Stimulated activated CD4-positive, alpha-beta T cell treated with anti-CD3 and anti-CD28 coated beads, Interleukin-4, amount 100 ng/mL, for 4 hours (primary cell): ENCODE results near the gene DPH2.

Source experiments
- DNase-seq, 2 experiments: peaks; one replicate each; pipeline ENCODE4 v3.0.0-alpha.2; 2020

The DPH2 gene

DNA sequence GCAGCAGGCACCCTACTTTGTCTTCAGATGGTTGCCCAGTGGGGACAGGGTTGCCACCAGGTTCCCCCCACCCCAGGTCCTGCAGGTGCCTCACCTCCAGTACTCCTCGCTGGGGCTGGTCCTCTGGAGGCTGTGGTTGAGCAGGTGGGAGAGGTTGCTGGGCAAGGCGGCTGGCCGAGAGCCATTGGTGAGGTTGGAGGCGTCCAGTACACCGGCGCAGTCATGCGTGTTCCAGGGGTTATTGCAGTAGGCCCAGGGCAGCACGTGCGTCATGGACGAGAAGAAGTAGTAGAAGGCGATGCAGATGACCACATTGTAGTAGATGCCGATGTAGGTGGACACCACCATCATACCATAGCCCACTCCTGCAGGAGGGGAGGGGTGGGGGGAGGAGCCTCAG lies 38.4 kb downstream of the DPH2 start:
- DNase-seq, result no peak

GRCh38 chr1:44010935-44011471 lies 41.2 kb downstream of the DPH2 start:
- no peak for DNase-seq

DNA sequence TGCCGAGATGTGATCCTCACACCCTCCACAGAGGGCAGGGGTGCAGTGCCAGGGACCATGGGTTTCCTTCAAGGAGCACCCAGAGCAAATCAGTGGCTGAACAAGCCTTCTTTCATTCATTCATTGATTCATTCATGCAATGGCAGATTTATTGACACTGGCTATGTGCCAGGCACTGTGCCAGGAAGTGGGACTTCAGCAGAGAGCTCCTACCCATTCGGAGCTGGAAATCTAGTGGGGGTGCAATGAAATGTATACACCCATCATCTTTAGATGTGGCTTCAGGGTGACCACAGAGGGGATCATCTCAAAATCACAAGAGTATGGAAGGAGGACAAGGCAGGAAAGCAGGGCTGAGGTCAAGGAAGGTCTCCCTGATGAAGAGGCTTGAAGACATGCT lies 42.6 kb downstream of the DPH2 start:
- DNase-seq, result no peak

DNA sequence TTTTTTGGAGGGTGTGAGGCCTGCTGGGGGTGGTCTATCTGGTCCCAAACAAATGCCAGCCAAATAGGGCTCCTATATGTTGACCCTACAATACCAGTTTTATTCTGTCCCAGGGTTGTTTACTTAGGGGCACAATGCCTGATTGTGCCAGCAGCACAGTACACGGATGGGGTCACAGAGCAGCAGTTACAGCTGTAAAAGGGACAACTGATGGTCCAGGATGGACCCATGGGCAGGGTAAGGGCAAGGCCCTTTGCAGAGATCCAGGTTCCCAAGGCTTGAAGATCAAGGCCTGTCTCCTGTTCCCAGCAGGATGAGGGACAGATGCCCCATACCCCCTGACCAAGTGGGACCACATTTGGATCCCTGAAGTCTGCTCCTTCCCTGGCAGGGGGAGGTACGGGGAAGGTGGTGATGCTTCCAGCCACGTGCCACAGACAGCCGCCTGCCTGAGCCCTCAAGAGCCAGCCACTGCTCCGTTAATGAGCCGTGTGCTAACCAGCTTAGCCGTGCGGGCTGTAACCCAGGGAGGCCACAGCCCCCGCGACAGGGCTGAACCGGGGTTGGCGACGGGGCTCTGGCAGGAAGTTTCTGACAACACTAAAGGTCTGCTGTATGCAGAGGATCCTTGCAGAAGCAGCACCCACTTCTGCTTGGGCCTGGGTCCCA lies 43.3 kb downstream of the DPH2 start:
- no peak for DNase-seq

DNA sequence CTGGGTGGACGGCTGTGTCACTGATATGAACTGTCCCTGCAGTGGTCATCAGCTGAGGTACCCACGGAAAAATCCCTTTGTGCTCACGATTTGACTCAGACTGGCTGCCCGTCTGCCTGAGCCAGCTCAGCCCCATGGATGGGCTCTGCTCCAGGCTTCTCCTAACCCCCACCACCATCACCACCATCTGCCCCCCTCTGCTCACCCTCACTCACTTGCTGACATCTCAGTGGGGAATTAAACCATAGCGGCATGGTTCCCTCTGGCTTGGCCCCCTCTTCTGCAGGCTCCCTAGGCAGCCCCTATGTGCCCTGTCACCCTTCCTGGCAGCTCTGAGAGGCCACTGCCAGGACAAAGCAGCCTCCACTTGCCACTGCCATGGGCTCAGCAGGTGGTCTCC lies 44.1 kb downstream of the DPH2 start:
- no peak for DNase-seq

- DNase-seq, result no peak
Measured at GRCh38 chr1:44014365-44015104, 44.7 kb downstream of the DPH2 start.

GRCh38 chr1:44015206-44015605 lies 45.4 kb downstream of the DPH2 start:
- DNase-seq, result no peak

GRCh38 chr1:44016041-44016889 lies 46.5 kb downstream of the DPH2 start:
- DNase-seq, result no peak

GRCh38 chr1:44016890-44017400 lies 47.1 kb downstream of the DPH2 start:
- no peak for DNase-seq

DNA sequence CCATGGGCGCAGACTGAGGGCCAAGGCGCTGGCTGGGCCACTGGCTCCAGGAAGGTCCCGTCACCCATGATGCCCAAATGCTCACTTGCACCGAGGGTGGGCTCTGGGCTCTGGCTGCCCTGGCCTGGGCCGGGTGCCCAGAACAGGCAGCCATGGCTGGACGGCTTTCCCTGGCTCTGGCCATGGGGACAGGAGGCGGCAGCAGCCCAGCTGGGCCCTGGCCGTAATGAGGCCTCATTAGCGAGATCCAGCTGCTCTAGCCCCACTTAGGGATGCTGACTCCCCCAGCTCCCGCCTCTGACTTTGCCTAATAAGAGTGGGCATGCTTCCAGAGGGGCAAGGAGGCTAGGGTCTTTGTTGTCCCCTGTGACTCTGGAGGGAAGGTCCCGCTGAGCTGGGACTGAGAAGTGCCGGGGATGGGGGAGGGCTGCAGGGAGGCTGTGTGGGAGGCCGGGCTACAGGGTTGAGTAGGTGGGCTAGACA lies 49.7 kb downstream of the DPH2 start:
- no peak for DNase-seq

- no peak for DNase-seq
Measured at GRCh38 chr1:44020464-44020863, 50.7 kb downstream of the DPH2 start.

- DNase-seq, result no peak
Measured at GRCh38 chr1:44021156-44021555, 51.3 kb downstream of the DPH2 start.

DNA sequence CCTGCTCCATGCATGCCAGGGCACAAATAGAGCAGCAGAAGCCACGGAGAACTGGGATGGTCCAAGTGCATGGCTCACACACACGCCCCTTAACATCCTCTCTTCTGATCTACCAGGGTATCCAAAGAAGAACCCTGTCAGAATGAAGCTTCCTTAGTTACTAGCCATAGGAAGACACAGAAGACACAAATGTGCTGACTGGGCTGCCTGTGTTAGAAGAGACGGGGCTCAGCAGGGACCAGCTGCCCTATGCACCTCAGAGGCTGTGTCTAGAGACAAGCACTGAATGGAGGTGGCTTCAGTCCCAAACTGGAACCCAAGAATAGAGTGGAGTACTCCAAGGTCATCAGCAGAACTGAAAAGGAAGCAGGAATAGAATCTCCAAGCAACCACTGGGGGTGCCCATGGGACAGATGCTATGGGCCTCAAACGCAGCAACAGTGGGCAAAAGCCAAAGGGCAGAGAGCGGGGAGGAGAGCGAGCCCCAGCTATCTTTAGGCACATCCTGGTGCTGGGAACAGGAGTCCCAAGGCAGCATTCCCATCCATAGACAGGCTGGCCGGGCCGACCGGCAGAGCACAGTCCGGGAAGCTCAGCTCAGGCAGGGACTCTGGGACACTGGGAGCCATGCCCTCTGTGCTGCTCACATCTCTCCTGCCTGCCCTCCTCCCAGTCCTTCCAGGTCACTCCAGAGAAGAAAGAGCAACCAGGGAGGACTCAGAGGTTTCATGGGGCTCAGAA lies 51.9 kb downstream of the DPH2 start:
- no peak for DNase-seq
